Transverse colon (tissue), 4 donors: ENCODE results near the gene LINS1. TPM values are rescaled to one million over a fixed set of nuclear protein-coding genes. Genes with fewer than 3 reads are reported as not detected.

Experiments used
- DNase-seq: peaks from one replicate; pipeline ENCODE4 v3.0.0-alpha.2; 2019
- H3K27ac ChIP-seq, 4 donors: fragments of 200-600 bp; sonication (generic); 2 replicates each; pipeline ENCODE4 v1.5.1; 2016 to 2018; ENCODE audit warnings: inconsistent platforms in 4 of 4
- H3K27me3 ChIP-seq: fragments of 200-600 bp; sonication (generic); 2 replicates; pipeline ENCODE4 v1.5.1; 2017; ENCODE audit warnings: inconsistent platforms
- H3K36me3 ChIP-seq, 4 donors: fragments of 200-600 bp; sonication (generic); 2 replicates each; pipeline ENCODE4 v1.5.1; 2017 to 2019; ENCODE audit warnings: inconsistent platforms in 4 of 4
- H3K4me1 ChIP-seq, 4 donors: fragments of 200-600 bp; sonication (generic); 2 replicates each; pipeline ENCODE4 v1.5.1; 2017 to 2020; ENCODE audit warnings: inconsistent platforms in 4 of 4
- H3K4me3 ChIP-seq, 4 donors: fragments of 200-600 bp; sonication (generic); 1 replicate in 1 of 4; 2 replicates in 3 of 4; pipeline versions ENCODE4 v1.5.1 to v1.6.1; 2017 to 2019; ENCODE audit warnings: inconsistent platforms in 4 of 4
- H3K9me3 ChIP-seq, 2 donors: fragments of 200-600 bp; sonication (generic); 2 replicates each; pipeline ENCODE4 v1.5.1; 2017 to 2019; ENCODE audit warnings: inconsistent platforms in 2 of 2
- EP300 ChIP-seq: sonication (generic); formaldehyde crosslinking; IDR thresholded peaks from one replicate; pipeline ENCODE4 v1.6.1; 2017; ENCODE audit warnings: antibody characterized with exemption, low read depth
- POLR2A ChIP-seq: fragments of 450-650 bp; IDR thresholded peaks from one replicate; pipeline ENCODE4 v1.6.1; 2016; ENCODE audit warnings: antibody characterized with exemption, mild to moderate bottlenecking, moderate library complexity
- POLR2AphosphoS5 ChIP-seq, 3 donors: sonication (generic); formaldehyde crosslinking; IDR thresholded peaks; one replicate each; pipeline ENCODE4 v1.6.1; 2016; ENCODE audit warnings: antibody characterized with exemption in 3 of 3
- WGBS, 2 donors: methylation state at CpG; one replicate each; pipeline ENCODE4 v1.1.5; 2018; ENCODE audit warnings: low coverage in 1 of 2; 5-methylcytosine and 5-hydroxymethylcytosine counted together
- in situ Hi-C, 4 donors: fragments of 200-750 bp; cut with MboI; loops; one replicate each; pipeline versions ENCODE4 v1.15.0 to v1.15.1; 2017; ENCODE audit warnings: low sequenced_read_pairs in 3 of 4, low pct_ligation_motif_present in 1 of 4, low pct_unique_long_range_greater_than_20kb in 1 of 4
- intact Hi-C: fragments of 100-400 bp; cut with DNase I; formaldehyde crosslinking; loops from one replicate; pipeline ENCODE4 v1.15.1; 2023; ENCODE audit warnings: low total_unique reads
- total RNA-seq, 4 donors: library from RNA; depleted of rRNA; stranded (reverse); fragments of >200 nt; gene quantifications; one replicate each; pipeline ENCODE4 v1.1.0, GENCODE V29; 2016
- TF ChIP-seq, protein P1 (sequence below), 5 experiments: fragments of 200-600 bp in 3 of 5; fragments of 450-650 bp in 2 of 5; sonication (generic) in 3 of 5; IDR thresholded peaks; 1 replicate in 2 of 5; 2 replicates in 3 of 5; pipeline ENCODE4 v1.5.1; 2016 to 2017; ENCODE audit warnings: antibody characterized with exemption in 5 of 5, inconsistent platforms in 3 of 5, mild to moderate bottlenecking in 2 of 5, moderate library complexity in 1 of 5

The LINS1 gene
- total RNA-seq, 4 donors from 2014 or later, result 24.7 to 48.9 (median 39.2) TPM

DNA sequence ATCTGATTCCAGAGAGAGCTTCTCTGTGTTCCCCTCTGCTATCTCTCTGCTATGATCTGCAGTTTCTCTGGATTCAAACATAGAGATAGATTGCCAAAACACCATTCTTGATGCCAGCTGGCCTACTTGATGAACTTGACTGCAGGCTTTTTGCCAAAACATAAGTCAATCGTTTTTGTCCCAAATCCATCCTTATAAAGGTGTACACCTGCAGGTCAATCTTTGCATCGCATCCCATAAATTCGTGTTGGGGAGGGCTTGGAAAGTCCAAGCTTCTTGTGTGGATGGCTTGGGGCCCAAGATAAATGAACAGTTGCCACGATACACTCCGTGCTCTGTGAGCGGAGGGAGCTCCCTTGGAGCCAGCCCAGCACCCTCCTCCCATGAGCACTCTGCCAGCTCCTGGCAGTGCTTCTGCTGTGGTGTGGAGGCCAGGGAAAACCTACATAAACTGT lies 75.9 kb downstream of the LINS1 start:
- Histone ChIP-seq H3K9me3 (no peaks in the 10 kb centered on the region), H3K4me1 (peaks cover 0 to 10% (median 1%) of the 10 kb centered on the region in 4 donors), H3K27ac (peak overlapping the region in 2 of 4 donors; percentile 10 to 53), H3K36me3 (no peaks in the 10 kb centered on the region), H3K4me3 (no peak overlapping the region), H3K27me3 (no peaks in the 10 kb centered on the region)
- no peak for TF ChIP-seq EP300
- TF ChIP-seq POLR2A, result no peak
- TF ChIP-seq POLR2AphosphoS5 (IDR thresholded peaks at IDR 0.05), result no peak
- TF ChIP-seq, protein P1, sequence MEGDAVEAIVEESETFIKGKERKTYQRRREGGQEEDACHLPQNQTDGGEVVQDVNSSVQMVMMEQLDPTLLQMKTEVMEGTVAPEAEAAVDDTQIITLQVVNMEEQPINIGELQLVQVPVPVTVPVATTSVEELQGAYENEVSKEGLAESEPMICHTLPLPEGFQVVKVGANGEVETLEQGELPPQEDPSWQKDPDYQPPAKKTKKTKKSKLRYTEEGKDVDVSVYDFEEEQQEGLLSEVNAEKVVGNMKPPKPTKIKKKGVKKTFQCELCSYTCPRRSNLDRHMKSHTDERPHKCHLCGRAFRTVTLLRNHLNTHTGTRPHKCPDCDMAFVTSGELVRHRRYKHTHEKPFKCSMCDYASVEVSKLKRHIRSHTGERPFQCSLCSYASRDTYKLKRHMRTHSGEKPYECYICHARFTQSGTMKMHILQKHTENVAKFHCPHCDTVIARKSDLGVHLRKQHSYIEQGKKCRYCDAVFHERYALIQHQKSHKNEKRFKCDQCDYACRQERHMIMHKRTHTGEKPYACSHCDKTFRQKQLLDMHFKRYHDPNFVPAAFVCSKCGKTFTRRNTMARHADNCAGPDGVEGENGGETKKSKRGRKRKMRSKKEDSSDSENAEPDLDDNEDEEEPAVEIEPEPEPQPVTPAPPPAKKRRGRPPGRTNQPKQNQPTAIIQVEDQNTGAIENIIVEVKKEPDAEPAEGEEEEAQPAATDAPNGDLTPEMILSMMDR (IDR thresholded peaks at IDR 0.05), result no peak
- peak; percentile 42 for DNase-seq
- intact Hi-C loops (no loop called here), in situ Hi-C loops (no loop called here)
- WGBS, 2 donors, result 0 to 33% methylated on average over 1 to 6 of the region's 6 CpGs

DNA sequence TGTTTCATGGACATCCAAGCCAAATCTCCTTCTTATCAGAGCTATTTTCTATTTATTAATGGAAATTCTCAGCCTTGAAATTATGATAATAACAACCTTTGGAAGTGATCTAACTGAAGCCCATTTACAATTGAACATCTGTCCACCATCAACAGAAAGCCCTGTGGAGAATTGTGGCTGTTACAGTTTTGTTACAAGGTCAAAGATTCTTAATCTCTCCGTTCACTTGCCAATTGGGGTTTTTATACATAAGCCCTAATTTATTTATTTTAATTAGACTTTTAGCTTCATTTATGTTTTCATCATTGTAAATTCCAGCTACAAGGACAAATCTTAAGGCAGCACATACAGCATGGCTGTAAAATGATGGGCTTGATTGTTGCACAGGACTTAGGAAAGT lies 76.5 kb downstream of the LINS1 start:
- no peak for DNase-seq
- peak overlapping the region in 2 of 4 donors; percentile 10 to 53 for H3K27ac ChIP-seq
- H3K36me3 ChIP-seq, result no peaks in the 10 kb centered on the region
- peaks cover 0 to 10% (median 1%) of the 10 kb centered on the region in 4 donors for H3K4me1 ChIP-seq
- no peak for TF ChIP-seq POLR2A
- H3K9me3 ChIP-seq, result no peaks in the 10 kb centered on the region
- H3K4me3 ChIP-seq, result no peak overlapping the region
- H3K27me3 ChIP-seq, result no peaks in the 10 kb centered on the region
- intact Hi-C loops (no loop called here), in situ Hi-C loops (no loop called here)
- 53 to 78% methylated on average over 1 of the region's 1 CpG for WGBS, 2 donors

DNA sequence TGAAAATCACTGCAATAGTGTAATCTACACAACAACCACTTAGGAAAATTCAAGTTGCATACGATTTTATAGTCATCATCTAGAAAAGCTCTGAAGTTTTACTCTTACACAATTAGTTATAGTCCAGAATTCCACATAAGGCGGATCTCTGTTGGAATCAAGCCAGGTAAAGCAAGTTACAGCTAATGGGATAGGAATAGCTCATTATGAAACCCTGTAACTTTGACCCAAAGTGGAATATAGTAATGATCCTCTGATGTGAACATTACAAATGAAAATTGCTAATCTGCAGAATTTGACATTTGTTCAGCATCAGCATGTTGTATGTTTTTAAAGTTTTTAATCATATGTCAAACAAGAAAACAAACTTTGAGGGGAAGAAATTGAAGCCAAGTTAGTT lies 77.7 kb downstream of the LINS1 start:
- Histone ChIP-seq H3K27me3 (no peaks in the 10 kb centered on the region), H3K36me3 (no peaks in the 10 kb centered on the region), H3K4me3 (no peak overlapping the region), H3K27ac (no peak overlapping the region), H3K4me1 (peaks cover 0 to 10% (median 1%) of the 10 kb centered on the region in 4 donors), H3K9me3 (no peaks in the 10 kb centered on the region)
- intact Hi-C loops (no loop called here), in situ Hi-C loops (no loop called here)
- 60% methylated on average over 2 of the region's 2 CpGs for WGBS, 2 donors
- TF ChIP-seq, protein P1 (IDR thresholded peaks at IDR 0.05), result no peak
- no peak for TF ChIP-seq EP300
- no peak for TF ChIP-seq POLR2A
- TF ChIP-seq POLR2AphosphoS5 (IDR thresholded peaks at IDR 0.05), result no peak
- no peak for DNase-seq

DNA sequence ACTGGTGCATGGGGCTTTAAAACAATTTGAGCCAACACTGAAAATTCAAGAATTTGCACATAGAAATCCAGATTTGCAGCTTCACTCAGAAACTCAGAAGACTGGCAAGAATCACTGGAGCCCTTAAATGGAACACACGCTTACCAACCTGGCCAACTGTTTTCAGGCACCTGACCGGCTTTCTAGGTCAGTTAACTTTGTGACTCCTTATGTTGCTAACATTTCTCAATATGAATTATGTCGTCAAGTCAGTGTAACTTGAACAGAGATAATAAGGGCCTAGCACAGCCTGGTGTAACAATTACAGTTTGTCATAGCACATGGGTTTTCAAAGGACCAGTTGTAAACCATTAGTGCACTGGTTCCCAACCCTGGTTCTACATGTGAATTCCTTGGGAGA lies 80.1 kb downstream of the LINS1 start:
- TF ChIP-seq POLR2A, result no peak
- TF ChIP-seq, protein P1 (IDR thresholded peaks at IDR 0.05), result no peak

More for the DNA sequence above, 80.1 kb downstream of the LINS1 start:
- no peak for DNase-seq
- intact Hi-C loops (no loop called here), in situ Hi-C loops (no loop called here)
- Histone ChIP-seq H3K4me3 (no peak overlapping the region), H3K27me3 (no peaks in the 10 kb centered on the region), H3K27ac (no peak overlapping the region), H3K9me3 (no peaks in the 10 kb centered on the region), H3K4me1 (peaks cover 0 to 10% (median 1%) of the 10 kb centered on the region in 4 donors), H3K36me3 (no peaks in the 10 kb centered on the region)
- WGBS, 2 donors, result 80 to 95% methylated on average over 1 to 3 of the region's 3 CpGs
